Femur (tissue), 1 donor: ENCODE results near the gene UTP11.
"Not testable (repeated sequence)": the region's sequence is repeated elsewhere in the genome, so short reads cannot be mapped to it uniquely, and the experiment has no call there.

Experiments
- DNase-seq: peaks from one replicate; pipeline ENCODE4 v3.0.0-alpha.2; 2017

Gene UTP11

GRCh38 chr1:38012363-38013226, at the start of gene UTP11:
TSS of gene UTP11 (plus strand) at chr1:38012734. CDS start at chr1:38012803, 69 bp downstream.
- peak; percentile 98 for DNase-seq

- DNase-seq: not testable (repeated sequence)
Observed at GRCh38 chr1:37964106-37964505, 48.4 kb upstream of the UTP11 start.

- DNase-seq: no peak
Observed at GRCh38 chr1:37965301-37965700, 47.2 kb upstream of the UTP11 start.

- DNase-seq: not testable (repeated sequence)
Observed at GRCh38 chr1:37973684-37974083, 38.9 kb upstream of the UTP11 start.

- DNase-seq: no peak
Observed at GRCh38 chr1:37974567-37974966, 38.0 kb upstream of the UTP11 start.

- not testable (repeated sequence) for DNase-seq
Observed at GRCh38 chr1:37975083-37975482, 37.5 kb upstream of the UTP11 start.

GRCh38 chr1:37978541-37978940, 34.0 kb upstream of the UTP11 start:
- DNase-seq: no peak

GRCh38 chr1:37983546-37983945, 29.0 kb upstream of the UTP11 start:
- DNase-seq: no peak

GRCh38 chr1:37987679-37988078, 24.9 kb upstream of the UTP11 start:
- DNase-seq: no peak

GRCh38 chr1:37989361-37989930, 23.1 kb upstream of the UTP11 start:
- DNase-seq: peak; percentile 47

GRCh38 chr1:37994886-37995566, 17.5 kb upstream of the UTP11 start:
- DNase-seq: no peak

- peak; percentile 97 for DNase-seq
Observed at GRCh38 chr1:37995751-37996345, 16.7 kb upstream of the UTP11 start.

GRCh38 chr1:37997256-37998088, 15.1 kb upstream of the UTP11 start:
- DNase-seq: no peak

GRCh38 chr1:37998089-37998808, 14.3 kb upstream of the UTP11 start:
- no peak for DNase-seq

GRCh38 chr1:37998913-37999429, 13.6 kb upstream of the UTP11 start:
- no peak for DNase-seq

- DNase-seq: peak; percentile 89
Observed at GRCh38 chr1:37999430-38000232, 12.9 kb upstream of the UTP11 start.

- no peak for DNase-seq
Observed at GRCh38 chr1:38000233-38000528, 12.4 kb upstream of the UTP11 start.

GRCh38 chr1:38000529-38001455, 11.7 kb upstream of the UTP11 start:
- DNase-seq: peak; percentile 88
